GM21825 (cell line): Measurements from ENCODE around the gene ITM2C.

Experiments used
- ATAC-seq: cut with Tn5 transposase; IDR thresholded peaks from one replicate; pipeline ENCODE4 v1.9.1; 2021; ENCODE audit warnings: mild to moderate bottlenecking, moderate library complexity; ENCODE audit not compliant: unreplicated experiment

ITM2C gene

GRCh38 chr2:230905448-230906421 lies 41.0 kb downstream of the ITM2C start:
- ATAC-seq, result no peak

DNA sequence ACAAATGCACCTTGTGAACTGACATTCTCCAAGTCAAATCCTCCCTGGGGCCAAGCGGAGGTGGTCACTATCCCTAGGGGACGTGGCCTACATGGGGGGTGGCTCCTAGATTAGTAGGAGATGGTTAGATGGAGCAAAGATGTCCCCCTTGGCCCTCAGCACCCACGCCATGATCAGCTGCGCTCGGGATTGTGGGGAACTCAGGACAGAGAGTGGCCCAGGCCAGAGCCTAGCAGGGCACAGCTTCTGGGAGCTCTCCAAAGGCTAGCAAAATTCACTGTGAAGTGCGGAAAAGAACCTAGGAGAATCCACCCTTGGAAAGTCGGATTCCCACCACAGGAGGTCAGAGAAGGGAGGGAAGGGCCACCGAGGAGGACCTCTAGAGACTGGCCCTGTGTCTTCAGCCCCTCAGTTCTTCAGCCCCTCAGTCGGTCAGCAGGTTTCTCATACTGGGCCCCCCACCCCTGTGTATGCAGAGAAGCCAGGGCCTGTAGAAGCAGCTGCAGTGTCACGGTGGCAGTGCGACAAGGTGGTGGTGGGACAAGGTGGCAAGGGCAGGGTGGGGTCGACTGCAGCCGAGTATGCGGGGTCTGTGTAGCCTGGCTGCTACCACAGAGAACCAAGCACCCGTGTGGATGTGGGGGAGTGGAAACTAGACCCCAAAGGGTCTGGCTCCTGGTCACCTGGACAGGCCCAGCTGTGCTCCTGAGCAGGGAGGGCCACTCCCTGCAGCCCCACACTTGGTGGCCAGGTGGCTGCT lies 41.9 kb downstream of the ITM2C start:
- no peak for ATAC-seq

DNA sequence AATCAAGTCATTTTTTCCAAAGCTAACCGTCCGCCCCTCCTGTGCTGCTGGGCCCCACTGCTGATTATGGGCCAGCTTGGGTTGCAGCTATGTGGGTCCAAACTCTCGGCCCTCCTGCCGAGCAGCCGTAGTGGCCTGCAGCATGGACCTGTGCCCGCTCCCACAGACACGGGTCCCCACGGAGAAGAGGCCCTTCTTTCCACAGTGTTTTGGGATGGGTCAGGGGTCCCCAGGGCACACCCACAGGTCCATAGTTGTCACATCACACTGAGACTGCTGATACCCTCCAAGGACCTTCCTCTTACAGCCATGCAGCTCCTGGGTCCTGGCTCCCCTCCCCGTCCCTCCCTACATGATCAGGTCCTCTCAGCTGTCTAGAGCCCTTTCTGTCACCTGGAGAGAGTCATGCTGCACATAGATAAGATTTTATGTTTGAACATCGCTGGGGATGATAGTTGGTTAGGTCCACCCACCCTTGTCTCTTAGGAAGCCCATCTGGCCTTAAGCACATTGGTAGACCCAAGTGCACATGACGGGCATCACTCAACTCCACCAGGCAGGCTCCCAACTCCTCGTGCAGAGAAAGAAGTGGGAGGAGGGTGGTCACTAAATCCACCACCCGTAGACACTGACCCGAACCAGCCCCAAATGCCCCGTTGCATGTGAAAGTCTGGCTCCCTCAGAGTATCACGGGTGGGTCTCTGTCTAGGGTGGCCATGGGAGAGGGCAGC lies 42.8 kb downstream of the ITM2C start:
- ATAC-seq, result no peak

DNA sequence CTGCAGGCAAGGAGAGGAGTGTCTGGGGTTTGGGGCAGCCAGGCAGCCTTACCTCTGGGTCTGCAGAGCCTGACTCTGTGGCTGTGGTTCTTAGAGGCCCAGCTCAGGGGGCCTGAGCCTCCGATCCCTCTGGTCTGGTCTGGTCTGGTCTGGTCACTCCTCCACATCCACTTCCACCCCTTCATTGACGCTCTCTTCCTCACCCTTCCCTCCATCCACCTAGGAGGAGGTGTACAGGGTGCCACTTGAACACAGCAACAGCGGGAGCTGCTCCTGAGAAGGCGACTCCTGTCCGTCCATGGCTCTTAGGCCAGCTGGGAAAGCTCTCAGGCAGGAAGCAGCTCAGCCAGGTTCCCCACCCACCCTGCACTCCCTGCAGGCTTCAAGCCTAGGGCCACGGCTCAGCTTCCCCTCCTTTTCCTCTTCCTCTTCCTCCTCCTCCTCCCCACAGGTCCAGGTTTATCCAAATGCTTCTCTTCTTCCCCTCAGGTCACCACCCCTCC lies 43.4 kb downstream of the ITM2C start:
- no peak for ATAC-seq

DNA sequence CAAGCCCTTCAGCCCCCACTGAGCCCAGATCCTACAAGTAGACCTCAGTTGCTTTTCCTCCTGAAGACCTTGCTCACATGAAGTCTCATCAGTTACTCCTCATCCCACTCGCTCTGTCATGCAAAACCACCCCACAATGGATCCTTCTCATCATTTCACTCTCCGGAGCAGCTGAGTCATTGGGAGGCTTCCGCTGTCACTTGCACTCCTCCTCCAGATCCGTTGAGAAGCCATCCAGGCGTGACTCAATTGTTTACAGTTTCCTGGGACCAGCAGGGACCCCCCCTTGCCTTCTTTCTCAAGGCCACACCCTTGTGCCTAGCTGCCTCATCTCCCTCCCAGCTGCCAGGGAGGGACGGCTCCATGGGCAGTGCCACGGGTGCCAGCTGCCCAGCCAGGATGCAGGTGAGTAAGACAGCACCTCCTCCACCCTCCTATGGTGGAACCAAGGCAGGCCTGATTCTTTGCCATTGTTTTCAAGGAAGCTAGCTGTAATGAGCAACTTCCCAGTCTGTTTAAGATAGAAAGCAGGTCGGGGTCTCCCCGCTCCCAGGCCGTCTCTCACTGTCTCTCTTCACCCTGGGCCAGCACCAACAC lies 44.0 kb downstream of the ITM2C start:
- ATAC-seq, result no peak

- ATAC-seq, result no peak
Measured at GRCh38 chr2:230909841-230910545, 45.3 kb downstream of the ITM2C start.

- no peak for ATAC-seq
Measured at GRCh38 chr2:230910546-230911177, 45.9 kb downstream of the ITM2C start.

DNA sequence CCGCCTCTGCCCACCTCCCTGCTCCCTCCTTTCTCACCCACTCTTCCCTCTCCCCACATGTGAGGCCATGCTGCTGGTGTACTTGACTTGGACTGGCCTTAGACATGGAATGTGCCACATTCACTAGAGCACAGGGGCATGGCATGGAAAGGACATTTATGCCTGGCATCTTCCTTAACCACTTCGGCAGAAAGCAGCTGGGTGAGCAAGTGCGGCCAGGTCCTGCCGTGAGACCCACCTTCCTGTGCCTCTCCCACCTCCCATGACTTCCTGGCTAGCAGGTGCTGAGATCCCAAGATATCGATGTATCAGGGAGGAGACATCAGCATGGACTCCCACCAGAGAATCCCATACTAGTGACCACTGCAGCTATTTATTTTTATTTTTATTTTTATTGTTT lies 47.3 kb downstream of the ITM2C start:
- ATAC-seq, result no peak

DNA sequence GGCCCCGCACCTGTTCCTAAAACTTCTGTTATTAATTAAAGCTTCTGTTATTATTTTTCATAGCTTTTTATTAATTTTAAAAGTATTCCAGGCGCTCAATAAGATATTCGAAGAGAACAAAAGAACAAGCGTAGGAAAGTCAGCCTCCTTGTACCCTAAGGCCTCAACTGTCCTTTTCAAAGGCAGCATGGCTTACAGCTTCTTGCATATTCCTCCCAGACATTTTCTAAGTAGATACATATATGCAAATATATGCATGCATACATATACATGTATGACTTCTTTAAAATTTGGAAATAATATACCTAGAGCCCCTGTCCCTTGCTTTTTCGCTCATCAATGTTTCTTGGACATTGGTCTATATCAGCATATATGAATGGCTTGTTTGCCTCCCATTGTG lies 48.0 kb downstream of the ITM2C start:
- no peak for ATAC-seq

DNA sequence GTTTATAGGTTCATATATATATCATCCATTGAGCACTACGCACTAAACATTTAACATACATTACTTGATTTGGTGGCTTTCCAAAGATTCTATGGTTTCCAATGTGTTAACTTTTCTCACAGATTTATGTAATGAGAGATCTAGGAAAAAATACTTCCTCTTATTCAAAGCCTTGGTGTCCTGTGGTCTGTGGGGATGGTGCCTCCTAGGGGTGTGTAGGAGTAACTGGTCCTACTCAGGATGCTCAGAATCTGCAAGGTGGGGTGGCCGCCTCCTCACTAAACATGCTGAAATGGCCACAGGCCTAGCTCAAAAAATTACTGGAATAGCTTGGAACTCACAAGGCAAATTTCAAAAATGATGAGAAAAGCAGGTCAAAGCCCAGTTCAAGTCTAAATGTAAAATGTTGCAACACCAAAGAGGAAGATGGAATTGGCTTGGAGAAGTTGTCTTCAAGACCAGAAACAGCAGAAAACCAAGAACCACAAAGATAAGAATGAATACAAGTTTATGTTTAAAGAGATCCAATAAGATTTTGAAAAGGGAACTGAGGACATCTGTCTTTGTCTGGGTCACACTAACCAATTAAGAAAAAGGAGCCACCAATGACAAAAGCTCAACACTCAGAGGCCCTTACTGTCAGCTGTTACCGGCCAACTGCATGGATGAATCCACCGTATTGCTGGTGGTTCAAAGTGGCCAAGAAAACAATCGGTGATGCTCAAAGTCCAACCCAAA lies 48.8 kb downstream of the ITM2C start:
- no peak for ATAC-seq

GRCh38 chr2:230914886-230915285 lies 50.1 kb downstream of the ITM2C start:
- no peak for ATAC-seq

DNA sequence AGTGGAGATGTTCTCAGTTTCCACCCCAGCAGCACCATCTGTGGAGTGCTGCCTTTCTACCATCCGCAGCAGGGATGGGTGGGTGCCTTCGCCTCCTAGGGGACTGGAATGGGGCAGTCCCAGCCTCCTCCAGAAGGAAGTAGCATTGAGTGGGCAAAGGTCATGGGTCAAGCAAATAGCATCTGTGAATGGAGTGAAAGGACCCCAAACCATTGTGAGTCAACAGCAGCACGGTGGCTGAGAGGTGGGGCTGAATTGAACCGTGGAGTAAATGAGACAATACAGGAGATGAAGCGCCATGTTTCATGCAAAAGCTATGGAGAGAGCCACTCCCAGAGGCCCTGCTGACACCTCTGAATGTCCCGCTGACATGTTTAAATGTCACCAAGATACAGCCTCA lies 50.6 kb downstream of the ITM2C start:
- ATAC-seq, result no peak

DNA sequence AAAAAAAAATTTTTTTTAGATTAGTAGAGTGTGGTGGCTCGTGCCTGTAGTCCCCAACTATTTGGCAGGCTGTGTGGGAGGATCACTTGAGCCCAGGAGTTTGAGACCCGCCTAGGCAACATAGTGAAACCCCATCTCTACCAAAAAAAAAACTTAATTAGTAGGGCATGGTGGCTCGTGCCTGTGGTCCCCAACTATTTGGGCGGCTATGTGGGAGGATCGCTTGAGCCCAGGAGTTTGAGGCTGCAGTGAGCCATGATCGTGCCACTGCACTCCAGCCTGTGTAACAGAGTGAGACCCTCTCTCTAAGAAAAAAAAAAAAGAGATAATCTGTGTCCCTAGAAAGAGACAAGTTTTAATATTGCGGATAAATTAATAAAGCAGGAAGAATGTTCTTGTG lies 51.5 kb downstream of the ITM2C start:
- ATAC-seq, result no peak

GRCh38 chr2:230919240-230919639 lies 54.5 kb downstream of the ITM2C start:
- no peak for ATAC-seq

DNA sequence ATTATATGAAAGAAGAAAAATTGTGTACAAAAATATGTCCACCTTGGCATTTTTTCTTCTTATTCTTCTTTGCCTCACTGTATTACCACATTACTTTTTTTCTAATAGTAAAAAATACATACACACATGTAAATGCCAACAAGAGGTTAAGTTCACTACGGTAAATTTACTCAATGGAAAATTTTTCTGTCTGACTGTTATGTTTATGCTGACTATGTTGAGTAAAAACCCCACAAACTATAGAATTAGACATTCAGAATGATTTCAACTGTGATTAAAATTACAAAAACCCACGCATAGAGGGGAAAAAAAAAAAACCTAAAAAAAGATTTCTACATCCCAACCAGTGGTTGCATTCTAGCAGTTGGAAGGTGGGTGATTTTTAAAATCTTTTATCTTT lies 54.9 kb downstream of the ITM2C start:
- no peak for ATAC-seq

- no peak for ATAC-seq
Measured at GRCh38 chr2:230920167-230920566, 55.4 kb downstream of the ITM2C start.

GRCh38 chr2:230921806-230922595 lies 57.3 kb downstream of the ITM2C start:
- no peak for ATAC-seq
